Activated naive CD8-positive, alpha-beta T cell treated with anti-CD3 and anti-CD28 coated beads, Interleukin-2, amount 50 U/mL, for 16 hours (primary cell): ENCODE data around the gene SLC7A9.
"Not testable (repeated sequence)": the region's sequence is repeated elsewhere in the genome, so short reads cannot be mapped to it uniquely, and the experiment has no call there.

Experiments used
- DNase-seq: peaks from one replicate; pipeline ENCODE4 v3.0.0-alpha.2; 2020; ENCODE audit warnings: low read depth, low spot score

The SLC7A9 gene

DNA sequence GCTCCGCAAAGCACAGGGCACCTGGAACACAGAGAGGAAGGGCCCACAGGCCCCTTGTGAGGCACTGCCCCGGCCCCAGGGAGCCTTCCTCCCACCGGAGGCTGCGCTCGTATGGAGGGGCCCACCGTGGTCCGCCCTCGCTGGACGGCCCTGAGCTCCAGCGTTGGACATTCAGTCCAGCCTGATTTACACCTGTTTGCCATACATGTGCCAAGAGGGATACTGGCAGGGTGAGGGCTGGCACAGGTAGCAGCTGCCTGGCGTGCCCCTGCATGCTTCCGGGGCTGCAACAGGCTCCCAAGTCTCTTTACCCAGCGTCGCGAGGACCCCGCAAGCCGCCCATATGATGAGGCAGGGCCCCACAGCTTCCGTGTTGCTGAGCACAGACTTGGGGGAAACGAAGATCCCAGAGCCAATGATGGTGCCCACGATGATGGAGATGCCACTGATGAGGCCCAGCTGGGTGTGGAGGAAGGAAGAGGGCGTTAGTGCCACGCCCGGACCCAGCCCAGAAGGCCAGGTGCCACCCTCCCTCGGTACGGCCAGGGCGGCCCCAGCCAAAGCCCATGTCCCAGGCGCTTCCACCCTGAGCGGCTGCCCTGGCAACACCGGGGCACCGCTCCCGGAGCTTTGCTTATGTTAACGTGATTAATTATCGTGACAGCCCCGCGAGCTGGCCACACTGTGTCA is 5.1 kb downstream of the SLC7A9 start:
- DNase-seq = no peak

DNA sequence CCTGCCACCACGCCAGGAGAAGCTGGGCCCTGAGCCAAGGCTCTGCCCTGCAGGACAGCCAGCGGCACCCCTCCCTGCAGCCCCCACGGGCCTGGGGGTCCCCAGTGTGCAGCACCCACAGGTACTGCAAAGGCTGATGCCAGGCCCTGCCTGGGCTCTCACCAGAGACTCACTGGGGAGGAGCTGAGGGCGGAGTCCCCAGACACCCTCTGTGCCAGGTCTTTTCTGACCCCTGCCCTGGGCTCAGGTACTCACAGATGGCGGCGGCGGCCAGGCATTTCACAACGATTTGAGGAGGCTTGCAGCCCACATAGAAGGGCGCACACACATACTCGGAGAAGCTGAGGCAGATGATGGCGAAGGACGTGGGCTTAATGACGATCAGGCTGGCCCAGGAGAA is 5.7 kb downstream of the SLC7A9 start:
- DNase-seq = no peak

- no peak for DNase-seq
These were observed 6.3 kb downstream of the SLC7A9 start for GRCh38 chr19:32863301-32863700.

- no peak for DNase-seq
These were observed 6.8 kb downstream of the SLC7A9 start for GRCh38 chr19:32862741-32863140.

DNA sequence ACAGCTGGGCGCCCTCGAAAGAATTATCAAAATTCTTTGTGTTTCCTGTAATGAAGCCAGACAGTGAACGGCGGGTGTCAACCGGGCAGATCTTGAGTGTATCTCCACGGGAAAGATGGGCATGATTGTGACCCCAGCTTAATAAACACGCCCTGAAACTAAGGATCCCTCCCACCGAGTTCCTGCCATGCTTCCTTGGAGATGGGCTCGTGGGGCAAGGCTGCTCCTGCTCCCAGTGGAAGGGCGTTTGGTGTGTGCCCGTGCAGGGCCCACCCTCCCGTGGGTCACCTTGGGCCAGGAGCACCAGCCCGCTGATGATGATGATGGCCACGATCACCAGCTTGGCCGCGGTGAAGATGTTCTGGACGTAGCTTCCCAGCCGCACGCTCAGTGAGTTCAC is 7.4 kb downstream of the SLC7A9 start:
- DNase-seq = no peak

DNA sequence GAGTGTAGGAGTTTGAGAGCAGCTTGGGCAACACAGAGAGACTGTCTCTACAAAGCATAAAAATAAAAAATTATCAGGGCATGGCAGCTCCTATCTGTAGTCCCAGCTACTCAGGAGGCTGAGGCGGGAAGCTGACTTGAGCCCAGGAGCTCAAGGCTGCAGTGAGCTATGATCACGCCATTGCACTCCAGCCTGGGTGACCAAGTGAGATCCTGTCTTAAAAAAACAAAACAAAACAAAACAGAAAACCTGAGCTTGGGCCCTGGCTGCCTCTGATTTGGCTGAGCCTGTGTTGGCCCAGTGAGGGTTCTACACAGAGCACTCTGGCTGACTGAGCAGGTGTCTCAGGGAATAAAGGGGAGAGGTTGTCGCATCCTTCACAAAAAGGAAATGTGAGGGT is 8.0 kb downstream of the SLC7A9 start:
- no peak for DNase-seq

DNA sequence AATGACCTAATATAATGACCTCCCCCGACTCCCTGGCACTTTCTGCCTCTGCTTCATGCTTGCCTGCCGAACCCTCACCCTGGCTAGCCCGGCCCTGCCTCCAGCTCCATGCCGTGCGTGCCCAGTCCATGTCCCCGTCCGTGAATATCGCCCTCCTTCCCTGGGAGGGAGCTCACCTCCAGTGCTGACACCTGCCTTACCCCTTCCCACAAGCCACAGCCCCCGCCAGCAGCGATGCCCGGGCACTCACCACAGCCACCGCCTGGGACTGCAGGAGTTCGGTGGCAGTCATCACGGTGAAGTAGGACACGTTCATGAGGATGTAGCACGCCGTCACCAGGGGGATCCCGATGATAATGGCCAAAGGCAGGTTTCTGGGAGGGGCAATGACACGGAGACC is 10.0 kb downstream of the SLC7A9 start:
- DNase-seq = no peak

DNA sequence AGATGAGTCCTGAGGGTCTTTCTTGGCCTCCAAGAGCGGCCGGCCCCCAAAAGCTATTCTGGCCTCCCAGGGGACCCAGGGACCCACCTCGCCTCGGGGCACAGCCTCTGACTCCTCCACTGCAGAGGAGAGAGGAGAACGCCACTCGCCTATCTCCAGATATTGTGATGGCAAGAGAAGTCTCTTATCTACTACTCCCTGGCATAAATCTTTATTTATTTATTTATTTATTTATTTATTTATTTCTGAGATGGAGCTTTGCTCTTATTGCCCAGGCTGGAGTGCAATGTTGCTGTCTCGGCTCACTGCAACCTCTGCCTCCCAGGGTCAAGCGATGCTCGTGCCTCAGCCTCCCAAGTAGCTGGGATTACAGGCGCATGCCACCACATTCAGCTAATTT is 11.0 kb downstream of the SLC7A9 start:
- DNase-seq = no peak

GRCh38 chr19:32858155-32858554 is 11.4 kb downstream of the SLC7A9 start:
- DNase-seq = no peak

- DNase-seq = no peak
These were observed 12.0 kb downstream of the SLC7A9 start for GRCh38 chr19:32857584-32857983.

DNA sequence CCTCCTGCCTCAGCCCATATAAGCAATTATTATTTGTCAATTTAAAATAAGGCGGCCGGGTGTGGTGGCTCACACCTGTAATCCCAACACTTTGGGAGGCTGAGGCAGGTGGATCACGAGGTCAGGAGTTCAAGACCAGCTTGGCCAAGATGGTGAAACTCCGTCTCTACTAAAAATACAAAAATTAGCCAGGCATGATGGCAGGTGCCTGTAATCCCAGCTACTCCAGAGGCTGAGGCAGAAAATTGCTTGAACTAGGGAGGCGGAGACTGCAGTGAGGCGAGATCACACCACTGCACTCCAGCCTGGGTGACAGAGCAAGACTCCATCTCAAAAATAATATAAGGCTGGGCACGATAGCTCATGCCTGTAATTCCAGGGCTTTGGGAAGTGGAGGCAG is 12.7 kb downstream of the SLC7A9 start:
- DNase-seq = not testable (repeated sequence)

DNA sequence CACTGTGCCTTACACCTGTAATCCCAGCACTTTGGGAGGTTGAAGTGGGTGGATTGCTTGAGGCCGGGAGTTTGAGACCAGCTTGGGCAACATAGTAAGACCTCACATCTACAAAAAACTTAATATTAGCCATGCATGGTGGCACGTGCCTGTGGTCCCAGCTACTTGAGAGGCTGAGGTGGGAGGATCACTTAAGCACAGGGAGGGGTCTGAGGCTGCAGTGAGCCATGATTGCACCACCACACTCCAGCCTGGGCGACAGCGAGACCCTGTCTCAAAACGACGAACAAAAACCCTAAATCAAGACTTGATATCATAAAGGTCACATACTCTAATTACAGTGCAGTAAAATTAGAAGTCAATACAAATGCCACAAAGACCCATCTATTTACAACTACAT is 17.4 kb downstream of the SLC7A9 start:
- DNase-seq = no peak

- not testable (repeated sequence) for DNase-seq
These were observed 21.5 kb downstream of the SLC7A9 start for GRCh38 chr19:32848035-32848434.

DNA sequence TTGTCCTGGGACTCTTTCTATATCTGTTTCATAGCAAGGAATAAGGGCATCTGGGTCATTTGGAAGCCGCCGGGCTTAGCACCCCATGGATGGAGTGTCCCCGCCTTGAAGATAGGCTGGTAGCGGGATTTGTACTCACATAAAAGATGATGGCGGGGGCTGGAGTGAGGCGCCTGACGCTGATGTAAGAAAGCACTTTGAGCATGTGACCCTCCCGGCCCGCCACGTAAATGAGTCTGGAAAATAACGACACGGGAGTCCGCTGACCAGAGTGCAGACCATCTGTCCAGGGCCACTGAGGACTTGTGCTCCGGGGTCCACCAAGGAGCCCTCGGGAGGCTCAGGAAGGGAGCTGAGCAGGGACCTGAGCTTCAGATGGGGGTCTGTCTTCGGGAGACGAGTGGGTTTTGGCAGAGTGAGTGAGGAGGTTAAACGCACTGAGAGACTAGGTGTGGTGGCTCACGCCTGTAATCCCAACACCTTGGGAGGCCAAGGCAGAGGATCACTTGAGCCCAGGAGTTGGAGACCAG is 25.8 kb downstream of the SLC7A9 start:
- no peak for DNase-seq

DNA sequence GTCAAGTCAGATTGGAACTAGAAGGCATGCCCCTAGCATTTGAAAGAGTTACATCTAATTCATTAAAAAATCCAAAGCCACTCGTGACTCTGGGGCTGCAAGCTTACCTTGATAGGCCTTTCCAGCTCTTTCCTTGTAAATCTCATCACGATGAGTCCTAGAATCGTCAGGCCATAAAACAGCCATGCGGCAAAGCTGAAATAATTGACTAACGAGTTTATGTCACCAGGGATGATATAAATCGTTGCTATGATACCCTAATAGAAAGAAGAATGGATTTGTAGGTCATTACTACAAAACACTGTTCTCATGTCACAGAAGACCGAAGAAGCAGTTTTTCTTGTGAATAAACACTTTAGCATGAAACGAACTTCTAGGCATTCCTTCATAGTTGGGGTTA is 27.5 kb downstream of the SLC7A9 start:
- DNase-seq = no peak

- DNase-seq = no peak
These were observed 32.0 kb downstream of the SLC7A9 start for GRCh38 chr19:32837531-32837930.

GRCh38 chr19:32833388-32833787 is 36.2 kb downstream of the SLC7A9 start:
- not testable (repeated sequence) for DNase-seq

DNA sequence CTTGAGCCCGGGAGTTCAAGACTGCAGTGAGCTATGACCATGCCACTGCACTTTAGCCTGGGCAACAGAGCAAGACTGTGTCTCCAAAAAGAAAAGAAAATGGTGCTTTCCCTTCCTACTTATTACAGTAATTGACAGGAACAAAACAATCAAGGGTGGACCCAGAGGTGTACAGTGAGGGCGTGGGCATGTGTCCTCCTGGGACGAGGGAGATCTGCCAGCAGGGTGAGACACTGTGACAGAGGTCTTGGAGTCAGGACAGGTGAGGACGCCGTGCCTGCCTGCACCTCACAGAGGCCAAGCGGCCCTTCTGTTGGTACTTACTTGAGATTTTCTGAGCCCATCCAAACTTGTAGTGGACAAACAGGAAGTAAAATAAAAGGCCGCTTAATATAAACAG is 36.7 kb downstream of the SLC7A9 start:
- not testable (repeated sequence) for DNase-seq

- DNase-seq = not testable (repeated sequence)
These were observed 37.5 kb downstream of the SLC7A9 start for GRCh38 chr19:32832094-32832493.

DNA sequence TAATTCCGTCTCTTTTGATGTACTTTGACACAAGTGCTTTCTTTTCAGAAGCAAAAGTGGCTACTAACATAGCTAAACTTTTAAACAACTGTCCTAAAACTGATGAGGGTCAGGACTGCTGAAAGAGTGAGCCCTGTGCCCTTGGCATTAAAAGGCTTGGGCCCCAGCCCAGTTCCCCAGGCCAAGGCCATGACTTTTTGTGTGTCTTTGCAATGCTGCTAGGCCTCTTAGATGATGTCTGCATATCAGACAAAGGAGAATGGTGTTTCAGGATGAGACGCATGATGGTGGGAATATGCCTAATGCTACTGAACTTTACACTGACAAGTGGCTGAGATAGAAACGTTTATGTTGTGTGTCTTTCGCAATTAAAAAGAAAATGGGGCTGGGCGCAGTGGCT is 38.0 kb downstream of the SLC7A9 start:
- no peak for DNase-seq

DNA sequence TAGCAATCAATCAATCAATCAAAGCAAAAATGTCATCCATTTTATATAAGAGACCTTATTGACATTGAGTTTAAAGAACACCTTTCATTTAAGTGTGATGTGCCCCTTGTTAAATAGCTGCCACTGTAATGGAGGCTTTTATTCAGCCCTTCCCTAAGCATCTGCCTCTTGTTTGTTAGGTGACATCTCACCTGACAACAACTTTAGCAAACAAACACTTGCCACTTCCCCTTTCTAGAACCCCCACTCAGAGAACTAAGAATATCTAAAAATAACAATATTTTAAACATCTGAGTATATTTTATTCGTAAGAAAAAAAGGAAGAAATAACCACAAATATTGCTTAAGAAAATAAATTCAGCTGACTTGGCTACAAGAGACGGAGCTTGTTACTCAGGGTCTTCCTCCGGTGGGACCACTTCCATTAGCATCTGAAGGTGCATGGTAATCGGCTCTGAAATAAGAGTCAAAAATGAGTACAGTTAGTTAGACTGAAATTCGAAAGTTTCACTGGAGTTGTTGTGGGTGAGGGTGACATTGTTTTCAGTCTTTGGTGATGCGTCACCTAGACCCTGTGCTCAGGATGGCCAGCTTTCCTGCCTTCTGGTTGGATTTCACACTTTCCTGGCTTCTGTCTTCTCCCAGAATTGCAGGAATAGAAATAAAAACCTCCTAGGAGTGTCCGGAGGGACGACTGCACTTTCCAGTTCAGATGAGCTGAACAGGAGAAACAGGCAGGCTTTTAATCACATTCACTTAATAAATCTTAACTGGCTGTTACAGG is 39.1 kb downstream of the SLC7A9 start:
- DNase-seq = no peak

GRCh38 chr19:32829345-32829896 is 40.1 kb downstream of the SLC7A9 start:
- DNase-seq = no peak
